H1 (cell line): ENCODE measurements around the gene RMC1. TPM values are rescaled to one million over a fixed set of nuclear protein-coding genes. Genes with fewer than 3 reads are reported as not detected.

ENCODE experiments used
- CTCF ChIA-PET: fragments of 300-600 bp; sonication (Branson Sonifier 250); formaldehyde crosslinking; loops from one replicate; lab custom pipeline; 2021; ENCODE audit not compliant: partially characterized antibody; lab: Charles Lee
- POLR2A ChIA-PET: fragments of 300-600 bp; sonication (Branson Sonifier 250); formaldehyde crosslinking; loops from one replicate; lab custom pipeline; 2021; ENCODE audit warnings: inconsistent platforms; ENCODE audit not compliant: partially characterized antibody; lab: Charles Lee
- DNase-seq, 2 experiments: peaks; one replicate each; pipeline versions ENCODE4 v3.0.0 to v3.0.0-alpha.2; 2010 to 2022; ENCODE audit warnings: low spot score in 2 of 2, low read depth in 1 of 2, mixed read lengths in 1 of 2
- FAIRE-seq: peaks from 2 replicates; lab custom pipeline; 2011; peaks lifted over from hg19 to GRCh38; lab: Jason Lieb, UNC
- H2AFZ ChIP-seq: 2 replicates; pipeline ENCODE4 v1.8.1; 2012; ENCODE audit warnings: low read length, inconsistent platforms
- H2AK5ac ChIP-seq: 2 replicates; pipeline ENCODE4 v1.6.1; 2013; ENCODE audit warnings: low read depth, low read length
- H2BK120ac ChIP-seq: replicated peaks from 2 replicates; pipeline ENCODE3; 2013; ENCODE audit warnings: low read depth, low read length, inconsistent platforms
- H2BK12ac ChIP-seq: 2 replicates; pipeline ENCODE4 v1.6.1; 2013; ENCODE audit warnings: low read depth, low read length
- H2BK15ac ChIP-seq: 2 replicates; pipeline ENCODE4 v1.6.1; 2013; ENCODE audit warnings: low read length
- H2BK20ac ChIP-seq: 2 replicates; pipeline ENCODE4 v1.6.1; 2013; ENCODE audit warnings: low read length
- H2BK5ac ChIP-seq: 2 replicates; pipeline ENCODE4 v1.6.1; 2013; ENCODE audit warnings: low read depth, low read length
- H3K14ac ChIP-seq: 2 replicates; pipeline ENCODE4 v1.6.1; 2013; ENCODE audit warnings: inconsistent platforms; ENCODE audit not compliant: insufficient read length
- H3K18ac ChIP-seq: 2 replicates; pipeline ENCODE4 v1.6.1; 2013; ENCODE audit warnings: low read length; ENCODE audit errors: extremely low read depth
- H3K23ac ChIP-seq: 2 replicates; pipeline ENCODE4 v1.6.1; 2013; ENCODE audit warnings: inconsistent platforms; ENCODE audit not compliant: insufficient read length
- H3K23me2 ChIP-seq: 2 replicates; pipeline ENCODE4 v1.6.1; 2013; ENCODE audit warnings: low read depth, low read length
- H3K27ac ChIP-seq: 2 replicates; pipeline ENCODE4 v1.6.1; 2011; ENCODE audit warnings: low read depth, low read length, inconsistent platforms
- H3K27me3 ChIP-seq, 4 experiments: replicated peaks in 1 of 4; 1 replicate in 1 of 4; 2 replicates in 3 of 4; pipeline versions ENCODE4 v1.6.1 to v1.8.1; 2011 to 2013; ENCODE audit warnings: low read length in 3 of 4, mild to moderate bottlenecking in 3 of 4, inconsistent platforms in 2 of 4, mixed read lengths in 2 of 4, moderate library complexity in 1 of 4; ENCODE audit not compliant: control insufficient read depth in 3 of 4, insufficient read depth in 3 of 4; ENCODE audit errors: extremely low read depth in 1 of 4
- H3K36me3 ChIP-seq, 4 experiments: 2 replicates each; pipeline versions ENCODE4 v1.6.1 to v1.8.1; 2011 to 2013; ENCODE audit warnings: mild to moderate bottlenecking in 4 of 4, low read length in 3 of 4, moderate library complexity in 2 of 4, control low read depth in 1 of 4, inconsistent platforms in 1 of 4; ENCODE audit not compliant: insufficient read depth in 4 of 4, control insufficient read depth in 2 of 4
- H3K4ac ChIP-seq: replicated peaks from 2 replicates; pipeline ENCODE3; 2013; ENCODE audit warnings: low read length, low read depth, mixed read lengths, inconsistent platforms; ENCODE audit not compliant: insufficient read length
- H3K4me1 ChIP-seq, 4 experiments: replicated peaks in 1 of 4; 1 replicate in 1 of 4; 2 replicates in 3 of 4; pipeline versions ENCODE4 v1.6.1 to v1.8.1; 2011 to 2013; ENCODE audit warnings: low read length in 3 of 4, inconsistent platforms in 2 of 4, mixed read lengths in 1 of 4; ENCODE audit not compliant: insufficient read depth in 4 of 4, control insufficient read depth in 3 of 4
- H3K4me2 ChIP-seq, 2 experiments: 2 replicates each; pipeline versions ENCODE4 v1.6.1 to v1.8.1; 2011 to 2013; ENCODE audit warnings: low read depth in 2 of 2, low read length in 2 of 2, control low read depth in 1 of 2, inconsistent platforms in 1 of 2, mild to moderate bottlenecking in 1 of 2; ENCODE audit not compliant: insufficient read depth in 1 of 2
- H3K4me3 ChIP-seq, 4 experiments: fragments of 200-600, 300-600 bp in 1 of 4; sonication (generic), shearing (Covaris generic), sonication (Bioruptor Twin) in 1 of 4; 2 replicates each; pipeline versions ENCODE4 v1.5.1 to v1.8.1; 2011 to 2016; ENCODE audit warnings: low read length in 4 of 4, low read depth in 3 of 4, control low read depth in 2 of 4, inconsistent platforms in 2 of 4, mild to moderate bottlenecking in 2 of 4, mixed read lengths in 1 of 4, moderate library complexity in 1 of 4; ENCODE audit not compliant: insufficient read depth in 2 of 4; ENCODE audit errors: extremely low read depth in 1 of 4
- H3K56ac ChIP-seq: replicated peaks from 2 replicates; pipeline ENCODE3; 2013; ENCODE audit warnings: low read depth, mild to moderate bottlenecking, mixed read lengths, low read length, inconsistent platforms; ENCODE audit not compliant: insufficient read length
- H3K79me1 ChIP-seq: 2 replicates; pipeline ENCODE4 v1.6.1; 2013; ENCODE audit warnings: low read depth, low read length, control low read depth
- H3K79me2 ChIP-seq, 2 experiments: 2 replicates each; pipeline versions ENCODE4 v1.6.1 to v1.8.1; 2012 to 2013; ENCODE audit warnings: low read length in 2 of 2, mild to moderate bottlenecking in 2 of 2, inconsistent platforms in 1 of 2; ENCODE audit not compliant: insufficient read depth in 2 of 2, control insufficient read depth in 1 of 2
- H3K9ac ChIP-seq, 4 experiments: replicated peaks in 1 of 4; 1 replicate in 1 of 4; 2 replicates in 3 of 4; pipeline versions ENCODE4 v1.6.1 to v1.8.1; 2011 to 2013; ENCODE audit warnings: low read depth in 3 of 4, low read length in 3 of 4, control low read depth in 2 of 4, mild to moderate bottlenecking in 2 of 4, moderate library complexity in 2 of 4, inconsistent platforms in 1 of 4; ENCODE audit errors: extremely low read depth in 1 of 4
- H3K9me3 ChIP-seq, 2 experiments: 2 replicates each; pipeline versions ENCODE4 v1.6.1 to v1.8.1; 2012 to 2013; ENCODE audit warnings: mild to moderate bottlenecking in 2 of 2, moderate library complexity in 2 of 2, control low read depth in 1 of 2, inconsistent platforms in 1 of 2, low read depth in 1 of 2, low read length in 1 of 2, mixed read lengths in 1 of 2; ENCODE audit not compliant: insufficient read depth in 2 of 2
- H4K20me1 ChIP-seq, 2 experiments: replicated peaks in 1 of 2; 2 replicates each; pipeline versions ENCODE3 to v1.8.1; 2011 to 2013; ENCODE audit warnings: inconsistent platforms in 2 of 2, low read length in 2 of 2, mild to moderate bottlenecking in 1 of 2; ENCODE audit not compliant: insufficient read depth in 2 of 2, control insufficient read depth in 1 of 2
- H4K5ac ChIP-seq: 2 replicates; pipeline ENCODE4 v1.6.1; 2013; ENCODE audit warnings: low read length, low read depth, mixed read lengths, inconsistent platforms; ENCODE audit not compliant: insufficient read length
- H4K8ac ChIP-seq: 2 replicates; pipeline ENCODE4 v1.8.0; 2013; ENCODE audit warnings: mild to moderate bottlenecking, moderate library complexity, low read length, inconsistent platforms; ENCODE audit not compliant: insufficient read depth; ENCODE audit errors: extremely low read depth
- H4K91ac ChIP-seq: replicated peaks from 2 replicates; pipeline ENCODE3; 2013; ENCODE audit warnings: low read length, mixed read lengths, inconsistent platforms; ENCODE audit not compliant: insufficient read length
- ATF2 ChIP-seq: IDR thresholded peaks from 2 replicates; pipeline ENCODE4 v1.6.1; 2012; ENCODE audit warnings: low read length, inconsistent platforms
- CHD2 ChIP-seq: IDR thresholded peaks from 2 replicates; pipeline ENCODE4 v1.6.1; 2012; ENCODE audit warnings: low read length, improper control_type of control experiment
- CTBP2 ChIP-seq: IDR thresholded peaks from 2 replicates; pipeline ENCODE4 v1.7.0; 2011; ENCODE audit warnings: borderline replicate concordance, mild to moderate bottlenecking, moderate library complexity, mixed read lengths, low read length; ENCODE audit not compliant: insufficient read depth, insufficient read length
- JUN ChIP-seq: IDR thresholded peaks from 2 replicates; pipeline ENCODE4 v1.6.1; 2011; ENCODE audit warnings: low read depth, mild to moderate bottlenecking, improper control_type of control experiment, low read length
- PHF8 ChIP-seq: fragments of 200-600 bp; sonication (generic); conservative IDR thresholded peaks from 2 replicates; pipeline ENCODE4 v1.7.1; 2012; ENCODE audit warnings: low read depth, mild to moderate bottlenecking, inconsistent platforms, low read length, moderate library complexity
- POLR2AphosphoS5 ChIP-seq: IDR thresholded peaks from 2 replicates; pipeline ENCODE4 v1.6.1; 2011; ENCODE audit warnings: low read depth, low read length
- SP4 ChIP-seq: IDR thresholded peaks from 2 replicates; pipeline ENCODE4 v1.6.1; 2012; ENCODE audit warnings: low read length, inconsistent platforms
- TAF1 ChIP-seq: IDR thresholded peaks from 2 replicates; pipeline ENCODE4 v1.6.1; 2011; ENCODE audit warnings: mild to moderate bottlenecking, low read depth, low read length
- YY1 ChIP-seq: IDR thresholded peaks from 2 replicates; pipeline ENCODE4 v1.6.1; 2011; ENCODE audit warnings: low read depth, mild to moderate bottlenecking, low read length
- WGBS, 2 experiments: shearing (Covaris generic) in 1 of 2; methylation state at CpG; one replicate each; pipeline versions ENCODE4 v1.1.6 to v1.1.7; 2013 to 2015; ENCODE audit warnings: low lambda C conversion rate in 2 of 2, mixed read lengths in 2 of 2, inconsistent platforms in 1 of 2, low coverage in 1 of 2, missing lambda C conversion rate in 1 of 2; ENCODE audit not compliant: insufficient replicate concordance in 2 of 2, insufficient coverage in 1 of 2, insufficient read length in 1 of 2; ENCODE audit errors: extremely low coverage in 1 of 2, missing lambda C conversion rate in 1 of 2; 5-methylcytosine and 5-hydroxymethylcytosine counted together
- polyA plus RNA-seq, 7 experiments: library from polyadenylated mRNA; depleted of rRNA in 3 of 7; stranded (reverse) in 5 of 7; unstranded in 2 of 7; fragments of >200 nt in 5 of 7; fragments of 200-250 nt in 2 of 7; gene quantifications; 1 replicate in 5 of 7; 2 replicates in 1 of 7; 4 replicates in 1 of 7; pipeline versions ENCODE4 v1.2.1 to v1.2.3, GENCODE V29; 2011 to 2013; ENCODE audit warnings: missing spikeins in 2 of 7, mixed read lengths in 2 of 7
- total RNA-seq: library from RNA; stranded (reverse); fragmentation: NEBNext Ultra II Directional; extraction: Animal tissue kit (Norgen Biotek cat#: 25700); gene quantifications from 2 replicates; pipeline ENCODE4 v1.2.1, GENCODE V29; 2021
- TF ChIP-seq, protein P1 (sequence below), 3 experiments: IDR thresholded peaks; 1 replicate in 2 of 3; 2 replicates in 1 of 3; pipeline versions ENCODE4 v1.5.1 to v1.6.1; 2011; ENCODE audit warnings: low read length in 3 of 3, mild to moderate bottlenecking in 3 of 3, inconsistent platforms in 2 of 3, low read depth in 1 of 3, moderate library complexity in 1 of 3; ENCODE audit not compliant: insufficient read depth in 1 of 3; ENCODE audit errors: control extremely low read depth in 1 of 3

The RMC1 gene
- total and polyA plus RNA-seq, 2 of the 8 experiments (the other 6 are each of a cell fraction or from before 2014, with no cell fraction given) = 16.4 to 20.1 TPM

DNA sequence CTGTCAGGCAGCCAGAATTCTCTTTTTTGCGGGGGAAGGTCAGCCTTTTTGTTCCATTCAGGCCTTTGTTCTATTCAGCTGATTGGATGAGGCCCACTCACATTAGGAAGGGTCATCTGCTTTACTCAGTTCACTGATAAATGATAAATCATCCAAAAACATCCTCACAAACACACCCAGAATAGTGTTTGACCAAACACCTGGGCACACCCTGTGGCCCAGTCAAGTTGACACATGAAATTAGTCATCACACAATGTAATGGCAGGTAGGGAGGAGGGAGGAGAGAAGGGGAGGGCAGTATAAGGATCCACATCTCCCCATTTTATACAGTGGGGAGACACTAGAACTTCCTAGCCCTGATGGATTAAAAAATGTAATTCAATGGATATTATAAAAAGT, 8.3 kb upstream of the RMC1 start:
- Histone ChIP-seq H4K8ac (no peak overlapping the region), H2BK12ac (no peak overlapping the region), H3K27me3 (no peaks in the 10 kb centered on the region), H3K23ac (no peak overlapping the region), H4K5ac (no peak overlapping the region), H3K23me2 (no peaks in the 10 kb centered on the region), H3K4me1 (no peaks in the 10 kb centered on the region), H3K79me1 (no peaks in the 10 kb centered on the region), H3K18ac (no peak overlapping the region), H2BK20ac (no peak overlapping the region), H3K4ac (no peak overlapping the region), H2AFZ (no peak overlapping the region), H3K56ac (no peak overlapping the region), H3K9me3 (no peaks in the 10 kb centered on the region), H3K4me3 (no peak overlapping the region), H4K91ac (no peak overlapping the region), H2AK5ac (no peak overlapping the region), H3K27ac (no peak overlapping the region), H3K79me2 (no peaks in the 10 kb centered on the region), H2BK120ac (no peak overlapping the region), H2BK5ac (no peak overlapping the region), H3K9ac (no peak overlapping the region), H3K36me3 (no peaks in the 10 kb centered on the region), H2BK15ac (no peak overlapping the region), H3K4me2 (no peak overlapping the region), H3K14ac (no peak overlapping the region), H4K20me1 (no peaks in the 10 kb centered on the region)
- FAIRE-seq (no peak), DNase-seq (no peak)
- TF ChIP-seq ATF2 = no peak
- TF ChIP-seq PHF8 = no peak
- no peak for TF ChIP-seq YY1
- TF ChIP-seq JUN = no peak
- TF ChIP-seq TAF1 = no peak
- no peak for TF ChIP-seq POLR2AphosphoS5
- no peak for TF ChIP-seq CTBP2
- TF ChIP-seq SP4 = no peak
- TF ChIP-seq, protein P1, sequence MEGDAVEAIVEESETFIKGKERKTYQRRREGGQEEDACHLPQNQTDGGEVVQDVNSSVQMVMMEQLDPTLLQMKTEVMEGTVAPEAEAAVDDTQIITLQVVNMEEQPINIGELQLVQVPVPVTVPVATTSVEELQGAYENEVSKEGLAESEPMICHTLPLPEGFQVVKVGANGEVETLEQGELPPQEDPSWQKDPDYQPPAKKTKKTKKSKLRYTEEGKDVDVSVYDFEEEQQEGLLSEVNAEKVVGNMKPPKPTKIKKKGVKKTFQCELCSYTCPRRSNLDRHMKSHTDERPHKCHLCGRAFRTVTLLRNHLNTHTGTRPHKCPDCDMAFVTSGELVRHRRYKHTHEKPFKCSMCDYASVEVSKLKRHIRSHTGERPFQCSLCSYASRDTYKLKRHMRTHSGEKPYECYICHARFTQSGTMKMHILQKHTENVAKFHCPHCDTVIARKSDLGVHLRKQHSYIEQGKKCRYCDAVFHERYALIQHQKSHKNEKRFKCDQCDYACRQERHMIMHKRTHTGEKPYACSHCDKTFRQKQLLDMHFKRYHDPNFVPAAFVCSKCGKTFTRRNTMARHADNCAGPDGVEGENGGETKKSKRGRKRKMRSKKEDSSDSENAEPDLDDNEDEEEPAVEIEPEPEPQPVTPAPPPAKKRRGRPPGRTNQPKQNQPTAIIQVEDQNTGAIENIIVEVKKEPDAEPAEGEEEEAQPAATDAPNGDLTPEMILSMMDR (IDR thresholded peaks at IDR 0.05; ENCODE audit: control extremely low read depth in 1 of 3, insufficient read depth in 1 of 3, low read depth in 1 of 3, low read length in 3 of 3) = no peak
- no peak for TF ChIP-seq CHD2
- ChIA-PET CTCF (no interaction called here), POLR2A (no interaction called here)
- WGBS, 2 experiments = 95% methylated on average over 1 of the region's 1 CpG; no CpG with 5 or more reads in 1 of the 2 experiments
